CMK (cell line): ENCODE data around the gene CAMKMT.
"Not testable (repeated sequence)": the region's sequence is repeated elsewhere in the genome, so short reads cannot be mapped to it uniquely, and the experiment has no call there.

ENCODE experiments used
- DNase-seq: peaks from one replicate; pipeline ENCODE4 v3.0.0-alpha.2; 2010; ENCODE audit warnings: low read depth

CAMKMT gene

GRCh38 chr2:44551497-44551896, 189.8 kb downstream of the CAMKMT start:
- DNase-seq: no peak

GRCh38 chr2:44553456-44553855, 191.7 kb downstream of the CAMKMT start:
- no peak for DNase-seq

GRCh38 chr2:44555700-44556099, 194.0 kb downstream of the CAMKMT start:
- DNase-seq: no peak

GRCh38 chr2:44559108-44559507, 197.4 kb downstream of the CAMKMT start:
- no peak for DNase-seq

GRCh38 chr2:44560352-44560751, 198.6 kb downstream of the CAMKMT start:
- DNase-seq: no peak

GRCh38 chr2:44560941-44561340, 199.2 kb downstream of the CAMKMT start:
- DNase-seq: no peak

- DNase-seq: no peak
Measured at GRCh38 chr2:44562737-44563136, 201.0 kb downstream of the CAMKMT start.

GRCh38 chr2:44564752-44565151, 203.0 kb downstream of the CAMKMT start:
- DNase-seq: no peak

GRCh38 chr2:44566059-44566458, 204.3 kb downstream of the CAMKMT start:
- no peak for DNase-seq

GRCh38 chr2:44569491-44569890, 207.7 kb downstream of the CAMKMT start:
- DNase-seq: no peak

GRCh38 chr2:44570271-44570670, 208.5 kb downstream of the CAMKMT start:
- DNase-seq: no peak

GRCh38 chr2:44570777-44571176, 209.0 kb downstream of the CAMKMT start:
- no peak for DNase-seq

GRCh38 chr2:44572196-44572900, 210.6 kb downstream of the CAMKMT start:
- no peak for DNase-seq

GRCh38 chr2:44573996-44574395, 212.2 kb downstream of the CAMKMT start:
- DNase-seq: no peak

GRCh38 chr2:44578471-44579093, 216.8 kb downstream of the CAMKMT start:
- DNase-seq: no peak

- DNase-seq: no peak
Measured at GRCh38 chr2:44579115-44579836, 217.5 kb downstream of the CAMKMT start.

- no peak for DNase-seq
Measured at GRCh38 chr2:44579837-44580230, 218.1 kb downstream of the CAMKMT start.

GRCh38 chr2:44580875-44581515, 219.2 kb downstream of the CAMKMT start:
- no peak for DNase-seq

- DNase-seq: no peak
Measured at GRCh38 chr2:44582363-44583008, 220.7 kb downstream of the CAMKMT start.

- DNase-seq: not testable (repeated sequence)
Measured at GRCh38 chr2:44595615-44596014, 233.9 kb downstream of the CAMKMT start.

GRCh38 chr2:44596537-44597320, 235.0 kb downstream of the CAMKMT start:
- no peak for DNase-seq
